Heart left ventricle (tissue), 16 donors: ENCODE measurements around the gene SEC24B. TPM values are rescaled to one million over a fixed set of nuclear protein-coding genes. Genes with fewer than 3 reads are reported as not detected.
A peak's percentile ranks its signal among the peaks of the same experiment; 100 is the strongest.

Experiments used
- ATAC-seq, 4 donors: fragments of 200-7000 bp; cut with Tn5 transposase; one replicate each; pipeline ENCODE4 v1.9.1; 2020 to 2022; ENCODE audit warnings: moderate library complexity in 4 of 4, mild to moderate bottlenecking in 3 of 4, moderate number of reproducible peaks in 1 of 4
- DNase-seq, 5 donors: peaks; one replicate each; pipeline ENCODE4 v3.0.0-alpha.2; 2020
- H3K27ac ChIP-seq, 12 donors: fragments of 200-600 bp; sonication (generic) in 4 of 12; one replicate each; pipeline versions ENCODE4 v1.5.0 to v1.8.0; 2016 to 2022; ENCODE audit warnings: mild to moderate bottlenecking in 2 of 12
- H3K27me3 ChIP-seq, 9 donors: fragments of 200-600 bp; sonication (generic) in 2 of 9; one replicate each; pipeline versions ENCODE4 v1.5.1 to v1.8.0; 2016 to 2022; ENCODE audit warnings: mild to moderate bottlenecking in 3 of 9
- H3K36me3 ChIP-seq, 9 donors: fragments of 200-600 bp; sonication (generic) in 2 of 9; one replicate each; pipeline versions ENCODE4 v1.5.0 to v1.8.0; 2018 to 2022; ENCODE audit warnings: mild to moderate bottlenecking in 2 of 9
- H3K4me1 ChIP-seq, 12 donors: fragments of 200-600 bp; sonication (generic) in 4 of 12; one replicate each; pipeline versions ENCODE4 v1.5.0 to v1.8.0; 2016 to 2022; ENCODE audit warnings: mild to moderate bottlenecking in 3 of 12
- H3K4me3 ChIP-seq, 12 donors: fragments of 200-600 bp; sonication (generic) in 4 of 12; one replicate each; pipeline versions ENCODE4 v1.5.0 to v1.8.0; 2017 to 2022; ENCODE audit warnings: mild to moderate bottlenecking in 9 of 12, moderate library complexity in 4 of 12
- H3K9me3 ChIP-seq, 12 donors: fragments of 200-600 bp; sonication (generic) in 4 of 12; one replicate each; pipeline versions ENCODE4 v1.5.0 to v1.8.0; 2016 to 2022; ENCODE audit warnings: mild to moderate bottlenecking in 1 of 12
- POLR2A ChIP-seq, 2 donors: fragments of 450-650 bp; IDR thresholded peaks; one replicate each; pipeline ENCODE4 v1.6.1; 2017; ENCODE audit warnings: antibody characterized with exemption in 2 of 2, mild to moderate bottlenecking in 2 of 2, moderate library complexity in 2 of 2
- WGBS, 4 donors: extraction: QIAGEN DNeasy Blood & Tissue Kit in 2 of 4; methylation state at CpG; one replicate each; pipeline versions ENCODE4 v1.1.5 to v1.1.7; 2013 to 2018; 5-methylcytosine and 5-hydroxymethylcytosine counted together
- intact Hi-C, 10 donors: fragments of 100-400 bp; cut with DNase I; formaldehyde crosslinking; loops; one replicate each; pipeline versions ENCODE4 v1.11.1 to v1.14.2; 2022
- polyA plus RNA-seq, 2 donors: library from polyadenylated mRNA; stranded (reverse); fragments of 200-250 nt; gene quantifications; one replicate each; pipeline ENCODE4 v1.2.3, GENCODE V29; 2013
- total RNA-seq, 9 donors: library from RNA; depleted of rRNA in 2 of 9; stranded (reverse); fragments of >200 nt in 2 of 9; fragmentation: NEBNext Ultra II Directional in 3 of 9; extraction: Animal tissue kit (Norgen Biotek cat#: 25700) in 3 of 9; gene quantifications; one replicate each; pipeline versions ENCODE4 v1.1.0 to v1.2.4, GENCODE V29; 2016 to 2023
- TF ChIP-seq, protein P1 (sequence below), 12 donors: fragments of 200-600 bp; sonication (generic) in 4 of 12; IDR thresholded peaks; one replicate each; pipeline versions ENCODE4 v1.5.0 to v1.8.0; 2018 to 2022; ENCODE audit warnings: antibody characterized with exemption in 12 of 12, mild to moderate bottlenecking in 5 of 12
- donor health status: ischemic (EF 13 %, LVEDD 7.1; RV severe dilation, severe dysfunction).
- donor health status: healthy with polysubstance abuse.
- donor health status: DM: no; HTN: yes; CAD: no.
- donor health status: DM: no; HTN: no; CAD: no.
- donor health status: ischemic (EF 25% LVEDD 6.9; RV normal size, moderate dysfunction).
- donor health status: ischemic (EF 25% LVEDD 5.7; RV mildly dilated, moderate dysfunction).
- donor health status: healthy.
- donor health status: DM: yes; HTN: yes; CAD: no.
- donor health status: ischemic (EF 35%, LVEDD 5.7; RV mildly dilated, moderate dysfunction).
- donor health status: nonischemic (EF 11% LVEDD 7.7; RV severe dilation, severe dysfunction).
- donor health status: DM: yes; HTN: yes; CAD: no.
- donor health status: PGD.
- donor health status: ischemic (EF 29% LVEDD 5.4; RV normal size, mild dysfunction).
- donor health status: nonischemic (EF 23%, LVEDD 6.1; RV moderate dilation, normal function).

Gene SEC24B
- total and polyA plus RNA-seq, 11 donors = 5.8 to 34.8 (median 25.2) TPM

- TF ChIP-seq, protein P1, sequence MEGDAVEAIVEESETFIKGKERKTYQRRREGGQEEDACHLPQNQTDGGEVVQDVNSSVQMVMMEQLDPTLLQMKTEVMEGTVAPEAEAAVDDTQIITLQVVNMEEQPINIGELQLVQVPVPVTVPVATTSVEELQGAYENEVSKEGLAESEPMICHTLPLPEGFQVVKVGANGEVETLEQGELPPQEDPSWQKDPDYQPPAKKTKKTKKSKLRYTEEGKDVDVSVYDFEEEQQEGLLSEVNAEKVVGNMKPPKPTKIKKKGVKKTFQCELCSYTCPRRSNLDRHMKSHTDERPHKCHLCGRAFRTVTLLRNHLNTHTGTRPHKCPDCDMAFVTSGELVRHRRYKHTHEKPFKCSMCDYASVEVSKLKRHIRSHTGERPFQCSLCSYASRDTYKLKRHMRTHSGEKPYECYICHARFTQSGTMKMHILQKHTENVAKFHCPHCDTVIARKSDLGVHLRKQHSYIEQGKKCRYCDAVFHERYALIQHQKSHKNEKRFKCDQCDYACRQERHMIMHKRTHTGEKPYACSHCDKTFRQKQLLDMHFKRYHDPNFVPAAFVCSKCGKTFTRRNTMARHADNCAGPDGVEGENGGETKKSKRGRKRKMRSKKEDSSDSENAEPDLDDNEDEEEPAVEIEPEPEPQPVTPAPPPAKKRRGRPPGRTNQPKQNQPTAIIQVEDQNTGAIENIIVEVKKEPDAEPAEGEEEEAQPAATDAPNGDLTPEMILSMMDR (IDR thresholded peaks at IDR 0.05) = no peak
- no peak for TF ChIP-seq POLR2A (IDR thresholded peaks at IDR 0.05)
- intact Hi-C loops = no loop called here
- 89 to 94% (median 91%) methylated on average over 5 of the region's 5 CpGs for WGBS, 4 donors
These were observed 113.8 kb downstream of the SEC24B start for GRCh38 chr4:109547394-109547793.

GRCh38 chr4:109548655-109549054 is 115.0 kb downstream of the SEC24B start:
- WGBS, 4 donors = 45 to 82% (median 51%) methylated on average over 2 of the region's 2 CpGs
- peak overlapping the region in 1 of 12 donors; percentile 57 for H3K27ac ChIP-seq
- H3K4me3 ChIP-seq = no peak overlapping the region
- peaks cover 0 to 14% (median 0%) of the 10 kb centered on the region in 12 donors for H3K4me1 ChIP-seq
- peaks cover 0 to 3% (median 0%) of the 10 kb centered on the region in 12 donors for H3K9me3 ChIP-seq
- DNase-seq (peak in 3 of 5 donors; percentile 18 to 48 (median 31)), ATAC-seq (peak in 3 of 4 donors; percentile 63 to 87 (median 83))
- no peaks in the 10 kb centered on the region for H3K27me3 ChIP-seq
- TF ChIP-seq, protein P1 (IDR thresholded peaks at IDR 0.05) = no peak
- TF ChIP-seq POLR2A (IDR thresholded peaks at IDR 0.05) = no peak
- H3K36me3 ChIP-seq = peaks cover 0 to 26% (median 6%) of the 10 kb centered on the region in 9 donors
- intact Hi-C loops = no loop called here

More at GRCh38 chr4:109547394-109547793, 113.8 kb downstream of the SEC24B start:
- no peak overlapping the region for H3K4me3 ChIP-seq
- peaks cover 0 to 38% (median 12%) of the 10 kb centered on the region in 9 donors for H3K36me3 ChIP-seq
- no peak for DNase-seq
- ATAC-seq = no peak
- no peak overlapping the region for H3K27ac ChIP-seq
- peaks cover 0 to 14% (median 0%) of the 10 kb centered on the region in 12 donors for H3K4me1 ChIP-seq
- H3K27me3 ChIP-seq = no peaks in the 10 kb centered on the region
- H3K9me3 ChIP-seq = peaks cover 0 to 3% (median 0%) of the 10 kb centered on the region in 12 donors

DNA sequence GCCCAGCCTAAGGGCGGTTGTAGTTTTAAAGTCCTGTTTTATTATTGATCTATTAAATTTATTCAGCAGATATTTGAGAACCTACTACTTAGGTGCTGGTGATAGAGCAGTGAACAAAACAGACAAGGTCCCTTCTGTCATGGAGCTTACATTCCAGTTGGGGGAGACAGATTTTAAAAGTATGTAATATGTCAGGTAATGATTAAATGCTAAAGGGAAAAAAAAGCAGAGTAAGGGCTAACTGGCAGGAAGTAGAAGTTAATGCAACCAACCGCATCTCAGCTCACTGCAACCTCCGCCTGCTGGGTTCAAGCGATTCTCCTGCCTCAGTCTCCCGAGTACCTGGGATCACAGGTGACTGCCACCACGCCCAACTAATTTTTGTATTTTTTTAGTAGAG is 118.6 kb downstream of the SEC24B start:
- DNase-seq (no peak), ATAC-seq (no peak)
- WGBS, 4 donors = 88 to 97% (median 93%) methylated on average over 6 of the region's 6 CpGs
- Histone ChIP-seq H3K4me1 (peaks cover 0 to 14% (median 0%) of the 10 kb centered on the region in 12 donors), H3K9me3 (peaks cover 0 to 3% (median 0%) of the 10 kb centered on the region in 12 donors), H3K36me3 (peaks cover 0 to 4% (median 0%) of the 10 kb centered on the region in 9 donors), H3K4me3 (no peak overlapping the region), H3K27me3 (no peaks in the 10 kb centered on the region), H3K27ac (no peak overlapping the region)
- TF ChIP-seq, protein P1 (IDR thresholded peaks at IDR 0.05) = no peak
- TF ChIP-seq POLR2A (IDR thresholded peaks at IDR 0.05) = no peak
- intact Hi-C loops = loop anchor here in 2 of 10 donors (10.0 kb wide), 2 partner anchors 117 to 263 kb away; partner anchors contain the start of genes GAR1 (in 1 of the 2) and SEC24B (in 1 of the 2)

GRCh38 chr4:109553130-109553529 is 119.5 kb downstream of the SEC24B start:
- no peak overlapping the region for H3K4me3 ChIP-seq
- intact Hi-C loops = loop anchor here in 2 of 10 donors (10.0 kb wide), 2 partner anchors 118 to 262 kb away; partner anchors contain the start of genes GAR1 (in 1 of the 2) and SEC24B (in 1 of the 2)
- no peaks in the 10 kb centered on the region for H3K9me3 ChIP-seq
- DNase-seq (no peak), ATAC-seq (no peak)
- TF ChIP-seq, protein P1 (IDR thresholded peaks at IDR 0.05) = no peak
- no peak overlapping the region for H3K27ac ChIP-seq
- H3K27me3 ChIP-seq = no peaks in the 10 kb centered on the region
- peaks cover 0 to 13% (median 0%) of the 10 kb centered on the region in 12 donors for H3K4me1 ChIP-seq
- 95 to 100% (median 100%) methylated on average over 2 of the region's 2 CpGs for WGBS, 4 donors
- H3K36me3 ChIP-seq = peaks cover 0 to 4% (median 0%) of the 10 kb centered on the region in 9 donors
